Measurements from ENCODE around the gene CLEC14A.

CLEC14A gene

DNA sequence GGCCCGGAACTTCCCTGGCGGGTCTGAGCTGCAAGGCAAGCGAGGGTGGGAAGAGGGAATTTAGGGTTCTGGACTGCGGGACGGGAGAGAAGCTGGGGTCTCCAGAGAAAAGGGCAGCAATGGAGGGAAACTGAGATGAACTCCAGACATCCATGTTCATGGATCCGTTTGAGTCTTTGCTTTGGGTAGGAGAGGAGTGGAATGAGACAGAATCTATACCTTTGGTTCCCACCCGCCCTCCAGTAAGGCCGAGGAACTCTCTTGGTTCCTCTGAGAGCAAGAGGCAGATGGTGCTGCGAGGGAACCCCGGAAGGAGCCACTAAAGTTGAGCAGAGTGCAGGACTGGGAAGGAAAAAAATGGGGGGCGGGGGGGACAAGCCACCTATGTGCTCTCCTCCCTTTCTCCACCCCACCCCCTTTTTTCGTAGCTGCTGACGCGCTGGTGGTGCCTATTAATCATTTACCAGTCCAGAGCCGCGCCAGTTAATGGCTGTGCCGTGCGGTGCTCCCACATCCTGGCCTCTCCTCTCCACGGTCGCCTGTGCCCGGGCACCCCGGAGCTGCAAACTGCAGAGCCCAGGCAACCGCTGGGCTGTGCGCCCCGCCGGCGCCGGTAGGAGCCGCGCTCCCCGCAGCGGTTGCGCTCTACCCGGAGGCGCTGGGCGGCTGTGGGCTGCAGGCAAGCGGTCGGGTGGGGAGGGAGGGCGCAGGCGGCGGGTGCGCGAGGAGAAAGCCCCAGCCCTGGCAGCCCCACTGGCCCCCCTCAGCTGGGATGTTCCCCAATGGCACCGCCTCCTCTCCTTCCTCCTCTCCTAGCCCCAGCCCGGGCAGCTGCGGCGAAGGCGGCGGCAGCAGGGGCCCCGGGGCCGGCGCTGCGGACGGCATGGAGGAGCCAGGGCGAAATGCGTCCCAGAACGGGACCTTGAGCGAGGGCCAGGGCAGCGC, 47.0 kb downstream of the CLEC14A start:
- peaks cover 9% of the 10 kb centered on the region for H3K27me3 ChIP-seq (ENCODE audit: control insufficient read depth, insufficient read depth, low read length)
- H3K4me3 ChIP-seq (ENCODE audit: low read length), result peak overlapping the region; percentile 41
- no peak overlapping the region for H3K9ac ChIP-seq (ENCODE audit: low read length)
- H3K4me1 ChIP-seq (ENCODE audit: control insufficient read depth, insufficient read depth, low read length), result no peaks in the 10 kb centered on the region
- no peak overlapping the region for H3K27ac ChIP-seq (ENCODE audit: low read depth, low read length)
- H3K36me3 ChIP-seq (ENCODE audit: control insufficient read depth, insufficient read depth, low read length), result no peaks in the 10 kb centered on the region

DNA sequence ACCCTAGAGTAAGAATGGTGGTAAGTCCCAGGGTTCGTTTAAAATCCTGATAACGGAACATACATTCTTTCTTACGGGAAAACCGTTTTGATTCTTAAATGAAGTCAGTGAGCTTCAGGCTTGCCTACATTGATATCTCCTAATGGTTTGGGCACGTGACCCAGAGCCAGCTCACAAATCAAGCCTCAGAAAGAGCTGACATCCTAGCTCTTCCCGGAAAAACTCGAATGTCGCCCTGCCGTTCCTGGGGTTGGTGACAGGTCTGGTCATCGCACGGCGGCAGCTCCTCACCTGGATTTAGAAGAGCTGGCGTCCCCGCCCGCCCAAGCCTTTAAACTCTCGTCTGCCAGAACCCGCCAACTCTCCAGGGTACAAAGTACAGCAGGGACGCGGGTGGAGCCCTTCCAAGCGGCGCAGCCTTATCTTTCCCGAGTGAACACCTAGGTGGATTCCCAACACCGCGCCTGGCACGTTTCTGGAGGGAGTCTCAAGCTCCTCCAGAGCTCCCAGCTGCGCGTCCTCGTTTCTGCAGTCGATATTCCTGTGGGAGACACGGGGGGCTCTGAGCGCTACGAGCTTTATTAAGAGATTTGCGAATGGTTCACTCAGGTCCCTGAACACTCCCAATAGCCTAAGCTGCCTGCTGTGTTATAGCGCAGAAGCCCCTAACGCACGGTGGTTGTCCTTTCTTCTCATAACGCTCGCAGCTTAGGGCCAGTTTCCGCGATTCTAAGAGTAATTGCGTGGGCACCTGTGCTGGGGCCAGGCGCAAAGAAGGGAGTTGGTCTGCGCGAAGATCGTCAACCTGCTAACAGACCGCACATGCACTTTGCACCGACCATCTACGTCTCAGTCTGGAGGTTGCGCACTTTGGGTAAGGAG, 47.9 kb downstream of the CLEC14A start, which contains the start of gene SSTR1:
Gene SSTR1 (plus strand): TSS at position 169 of the 882 bp plus-strand sequence. CDS start 1,486 bp downstream, outside the sequence.
- Histone ChIP-seq H3K36me3 (ENCODE audit: control insufficient read depth, insufficient read depth, low read length) (no peaks in the 10 kb centered on the region), H3K9ac (ENCODE audit: low read length) (no peak within 1 kb of the TSS), H3K4me3 (ENCODE audit: low read length) (peak within 1 kb of the TSS; percentile 41), H3K4me1 (ENCODE audit: control insufficient read depth, insufficient read depth, low read length) (no peaks in the 10 kb centered on the region), H3K27me3 (ENCODE audit: control insufficient read depth, insufficient read depth, low read length) (peaks cover 9% of the 10 kb centered on the region), H3K27ac (ENCODE audit: low read depth, low read length) (no peak within 1 kb of the TSS)

DNA sequence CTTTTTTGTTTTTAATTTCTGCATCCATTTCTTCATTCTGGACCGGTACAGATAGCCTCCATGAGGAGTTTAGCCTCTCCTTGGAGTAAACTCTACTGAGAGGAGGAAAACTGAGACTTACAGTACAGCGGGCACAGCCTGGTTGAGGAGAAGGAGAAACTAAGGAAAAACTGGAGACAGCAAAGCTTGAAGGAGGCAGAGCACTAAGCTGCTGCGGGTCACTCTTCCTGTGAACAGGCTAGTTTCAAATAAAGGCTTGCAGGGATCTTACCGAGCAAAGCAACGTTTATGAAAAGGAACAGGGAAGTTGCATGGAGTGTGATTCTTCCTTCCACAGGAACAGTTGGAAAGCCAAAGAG, 48.5 kb downstream of the CLEC14A start:
- Histone ChIP-seq H3K9ac (ENCODE audit: low read length) (no peak overlapping the region), H3K36me3 (ENCODE audit: control insufficient read depth, insufficient read depth, low read length) (no peaks in the 10 kb centered on the region), H3K27ac (ENCODE audit: low read depth, low read length) (no peak overlapping the region), H3K27me3 (ENCODE audit: control insufficient read depth, insufficient read depth, low read length) (peaks cover 9% of the 10 kb centered on the region), H3K4me3 (ENCODE audit: low read length) (peak overlapping the region; percentile 41), H3K4me1 (ENCODE audit: control insufficient read depth, insufficient read depth, low read length) (no peaks in the 10 kb centered on the region)

DNA sequence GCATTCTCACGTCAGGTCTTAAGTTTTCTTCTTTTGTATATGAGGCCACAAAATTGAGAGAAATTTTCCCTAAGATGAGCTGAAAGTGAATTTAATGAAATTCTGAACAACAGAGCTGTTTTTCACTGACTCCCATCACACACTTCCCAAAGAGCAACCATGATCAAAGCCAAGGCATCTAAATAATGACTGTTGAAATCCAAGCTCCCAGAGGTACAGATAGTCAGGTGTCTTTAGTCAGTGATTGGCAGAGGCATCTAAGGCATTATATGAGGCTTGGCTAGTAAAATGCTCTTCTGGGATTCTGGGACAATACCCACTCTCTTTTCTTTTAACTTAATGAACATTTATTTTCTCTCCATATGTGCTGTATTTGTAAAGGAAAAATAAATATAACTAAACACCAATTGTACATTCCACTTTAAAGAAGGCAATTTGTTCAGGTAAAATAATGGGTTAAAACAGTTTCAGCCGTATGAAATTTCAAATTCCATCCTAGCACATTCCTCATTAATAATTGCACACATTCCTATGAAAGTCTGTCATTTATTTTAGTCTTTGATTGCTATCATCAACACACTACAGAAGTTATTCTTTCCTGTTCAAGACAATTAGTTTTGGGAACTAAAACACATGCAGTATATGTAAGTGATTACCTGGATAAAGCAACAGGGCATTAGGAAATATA, 49.1 kb downstream of the CLEC14A start:
- H3K27me3 ChIP-seq (ENCODE audit: control insufficient read depth, insufficient read depth, low read length), result peaks cover 9% of the 10 kb centered on the region
- no peak overlapping the region for H3K27ac ChIP-seq (ENCODE audit: low read depth, low read length)
- H3K4me3 ChIP-seq (ENCODE audit: low read length), result no peak overlapping the region
- H3K9ac ChIP-seq (ENCODE audit: low read length), result no peak overlapping the region
- no peaks in the 10 kb centered on the region for H3K4me1 ChIP-seq (ENCODE audit: control insufficient read depth, insufficient read depth, low read length)
- H3K36me3 ChIP-seq (ENCODE audit: control insufficient read depth, insufficient read depth, low read length), result no peaks in the 10 kb centered on the region

DNA sequence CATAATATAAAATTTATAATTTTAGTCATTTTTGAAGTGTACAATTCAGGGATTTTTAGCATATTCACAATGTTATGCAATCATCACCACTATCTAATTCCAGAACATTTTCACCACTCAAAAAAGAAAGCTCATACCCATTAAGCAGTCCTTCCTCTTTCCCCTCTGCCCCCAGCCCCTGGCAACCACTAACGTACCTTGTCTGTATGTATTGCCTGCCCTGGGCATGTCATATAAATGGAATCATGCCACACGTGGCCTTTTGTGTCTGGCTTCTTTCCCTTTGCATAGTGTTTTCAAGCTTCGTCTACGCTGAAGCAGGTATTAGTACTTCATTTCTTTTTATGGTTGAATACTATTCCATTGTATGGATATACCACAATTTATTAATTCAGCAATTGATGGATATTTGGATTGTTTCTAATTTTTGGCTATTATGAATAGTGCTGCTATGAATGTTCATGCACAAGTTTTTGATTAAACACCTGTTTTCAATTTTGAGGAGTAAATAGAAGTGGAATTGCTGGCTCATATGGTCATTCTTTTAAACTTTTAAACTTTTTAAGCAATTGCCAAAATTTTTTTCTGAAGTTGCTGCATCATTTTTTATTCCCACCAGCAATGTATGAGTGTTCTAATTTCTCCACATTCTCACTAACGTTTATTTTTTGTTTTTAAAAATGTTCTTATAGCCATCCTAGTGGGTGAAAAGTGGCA, 49.8 kb downstream of the CLEC14A start:
- Histone ChIP-seq H3K4me3 (ENCODE audit: low read length) (no peak overlapping the region), H3K27ac (ENCODE audit: low read depth, low read length) (no peak overlapping the region), H3K27me3 (ENCODE audit: control insufficient read depth, insufficient read depth, low read length) (peaks cover 9% of the 10 kb centered on the region), H3K9ac (ENCODE audit: low read length) (no peak overlapping the region), H3K4me1 (ENCODE audit: control insufficient read depth, insufficient read depth, low read length) (no peaks in the 10 kb centered on the region), H3K36me3 (ENCODE audit: control insufficient read depth, insufficient read depth, low read length) (no peaks in the 10 kb centered on the region)

DNA sequence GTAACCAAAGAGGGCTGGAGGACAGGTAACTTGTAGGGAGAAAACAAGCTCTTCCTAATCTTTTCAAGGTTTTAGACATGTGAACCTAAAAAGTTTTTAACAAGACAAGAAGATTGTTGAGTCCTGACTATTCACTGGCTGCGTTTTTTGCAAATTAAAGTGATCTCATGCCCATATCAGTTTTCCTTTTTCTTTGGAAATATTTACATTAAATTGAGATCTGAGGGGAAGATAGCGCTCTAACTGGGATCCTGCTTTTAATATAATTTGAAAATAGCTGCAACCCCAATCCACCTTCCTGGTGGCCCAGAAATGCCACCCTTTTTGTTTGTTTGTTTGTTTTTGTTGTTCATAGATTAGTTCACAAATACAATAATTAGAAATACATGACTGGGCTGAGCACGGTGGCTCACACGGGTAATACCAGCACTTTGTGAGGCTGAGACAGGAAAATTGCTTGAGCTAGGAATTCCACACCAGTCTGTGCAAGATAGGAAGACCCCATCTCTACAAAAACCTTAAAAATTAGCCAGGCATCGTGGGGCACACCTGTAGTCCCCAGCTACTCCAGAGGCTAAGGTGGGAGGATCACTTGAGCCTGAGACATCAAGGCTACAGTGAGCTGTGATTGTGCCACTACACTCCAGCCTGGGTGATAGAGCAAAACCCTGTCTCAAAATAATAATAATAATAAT, 50.6 kb downstream of the CLEC14A start:
- peaks cover 9% of the 10 kb centered on the region for H3K27me3 ChIP-seq (ENCODE audit: control insufficient read depth, insufficient read depth, low read length)
- no peaks in the 10 kb centered on the region for H3K4me1 ChIP-seq (ENCODE audit: control insufficient read depth, insufficient read depth, low read length)
- no peaks in the 10 kb centered on the region for H3K36me3 ChIP-seq (ENCODE audit: control insufficient read depth, insufficient read depth, low read length)
- H3K9ac ChIP-seq (ENCODE audit: low read length), result no peak overlapping the region
- H3K27ac ChIP-seq (ENCODE audit: low read depth, low read length), result no peak overlapping the region
- no peak overlapping the region for H3K4me3 ChIP-seq (ENCODE audit: low read length)

DNA sequence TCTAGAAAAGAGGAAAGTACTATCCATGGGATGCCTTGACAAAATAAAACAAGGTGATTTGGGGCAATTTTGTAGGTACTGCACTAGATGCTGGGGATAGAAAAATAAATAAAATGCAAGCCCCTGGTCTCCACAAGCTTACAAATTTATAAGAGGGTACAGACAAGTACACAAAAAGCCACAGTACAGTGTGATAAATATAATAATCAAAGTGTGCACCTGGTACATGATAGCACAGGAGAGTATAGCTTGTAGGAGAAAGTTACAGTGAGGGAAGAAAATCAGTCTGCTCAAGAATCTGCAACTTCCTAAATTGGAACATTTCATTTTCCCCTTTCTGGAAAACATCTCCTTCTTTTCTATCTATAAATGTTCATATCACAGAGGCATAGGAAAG, 51.2 kb downstream of the CLEC14A start:
- Histone ChIP-seq H3K36me3 (ENCODE audit: control insufficient read depth, insufficient read depth, low read length) (no peaks in the 10 kb centered on the region), H3K4me1 (ENCODE audit: control insufficient read depth, insufficient read depth, low read length) (no peaks in the 10 kb centered on the region), H3K9ac (ENCODE audit: low read length) (no peak overlapping the region), H3K4me3 (ENCODE audit: low read length) (no peak overlapping the region), H3K27me3 (ENCODE audit: control insufficient read depth, insufficient read depth, low read length) (peaks cover 4% of the 10 kb centered on the region), H3K27ac (ENCODE audit: low read depth, low read length) (no peak overlapping the region)
